ENCODE measurements around the gene CKB. TPM values are rescaled to one million over a fixed set of nuclear protein-coding genes. Genes with fewer than 3 reads are reported as not detected.

CKB gene
- polyA plus RNA-seq, 3 donors = 0.76 to 12.5 (median 2.7) TPM

DNA sequence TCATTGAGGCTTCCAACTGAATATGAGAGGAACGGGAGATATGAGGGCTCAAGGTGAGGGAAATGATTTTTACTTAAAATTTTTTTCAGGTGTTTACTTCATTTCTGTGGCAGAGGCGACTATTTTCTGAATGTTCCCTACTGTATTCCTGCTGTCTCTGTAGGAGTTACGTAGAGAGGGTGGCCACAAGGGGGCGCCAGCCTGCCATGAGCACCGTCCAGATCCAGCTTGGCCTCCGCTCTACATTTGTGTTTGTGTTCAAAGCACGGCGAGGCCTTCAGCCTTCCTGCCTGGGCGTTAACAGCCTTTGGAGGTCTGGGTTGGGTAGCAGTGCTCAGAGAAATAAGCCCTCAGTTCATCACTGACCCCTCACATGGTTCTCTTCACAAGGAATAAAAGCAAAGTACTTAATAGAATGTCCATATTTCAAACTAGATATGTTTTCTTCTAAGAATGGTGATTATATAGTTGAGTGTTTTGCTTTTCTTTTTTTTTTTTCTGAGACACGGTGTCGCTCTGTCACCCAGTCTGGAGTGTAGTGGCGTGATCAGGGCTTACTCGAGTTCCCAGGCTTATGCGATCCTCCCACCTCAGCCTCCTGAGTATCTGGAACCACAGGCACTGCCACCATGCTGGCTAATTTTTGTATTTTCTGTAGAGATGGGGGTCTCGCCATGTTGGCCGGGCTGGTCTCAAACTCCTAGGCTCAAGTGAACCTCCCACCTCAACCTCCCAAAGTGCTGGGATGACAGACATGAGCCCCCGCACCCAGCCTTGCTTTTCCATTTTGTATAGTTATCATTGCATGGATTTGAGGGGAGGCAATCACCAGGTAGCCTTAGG, 22.3 kb downstream of the CKB start:
- no peaks in the 10 kb centered on the region for H3K27me3 Mint-ChIP-seq (ENCODE audit: low read depth in 3 of 3)
- Histone ChIP-seq H3K9ac (ENCODE audit: insufficient read depth, low read length, poor library complexity, severe bottlenecking) (no peak overlapping the region), H4K20me1 (ENCODE audit: insufficient read depth, low read length) (peaks cover 72% of the 10 kb centered on the region), H3K9me3 (replicated peaks in 1 of 2; ENCODE audit: control insufficient read depth in 1 of 2, insufficient read depth in 1 of 2, low read length in 2 of 2) (no peaks in the 10 kb centered on the region), H3K36me3 (replicated peaks in 1 of 2; ENCODE audit: control insufficient read depth in 1 of 2, insufficient read depth in 2 of 2, low read length in 2 of 2) (peaks cover 87 to 96% of the 10 kb centered on the region in 2 donors), H2AFZ (ENCODE audit: insufficient read depth, low read depth, low read length, poor library complexity, severe bottlenecking) (no peak overlapping the region), H3K4me3 (replicated peaks in 1 of 3; ENCODE audit: low read depth in 2 of 3, low read length in 3 of 3) (no peak overlapping the region), H3K27me3 (ENCODE audit: control insufficient read depth in 2 of 2, insufficient read depth in 2 of 2, low read length in 2 of 2) (no peaks in the 10 kb centered on the region), H3K79me2 (ENCODE audit: insufficient read depth, low read length) (no peaks in the 10 kb centered on the region), H3K4me1 (ENCODE audit: control insufficient read depth in 1 of 2, insufficient read depth in 2 of 2, low read length in 2 of 2) (no peaks in the 10 kb centered on the region), H3K4me2 (replicated peaks; ENCODE audit: extremely low read depth, low read length, poor library complexity, severe bottlenecking) (no peak overlapping the region), H3K27ac (ENCODE audit: low read depth in 1 of 2, low read length in 2 of 2) (no peak overlapping the region)
- intact Hi-C loops (cut with micrococcal nuclease) = loop anchor here (2.0 to 5.0 kb wide), 2 partner anchors 46 to 47 kb away; no protein-coding TSS in a partner anchor
- H3K27ac Mint-ChIP-seq = no peak overlapping the region
- H3K4me3 Mint-ChIP-seq = no peak overlapping the region
- no peaks in the 10 kb centered on the region for H3K9me3 Mint-ChIP-seq
- TF ChIP-seq CTCF (IDR thresholded peaks at IDR 0.05) = peak; percentile 87
- peaks cover 63 to 87% of the 10 kb centered on the region in 2 donors for H3K36me3 Mint-ChIP-seq
- H3K4me1 Mint-ChIP-seq = peaks cover 5% of the 10 kb centered on the region
- WGBS (ENCODE audit: insufficient coverage) = 25% methylated on average over 4 of the region's 17 CpGs
- DNase-seq = peak; percentile 41 to 68 (median 66)

- no peak for TF ChIP-seq CTCF (IDR thresholded peaks at IDR 0.05)
- Mint-ChIP-seq H3K27ac (no peak overlapping the region), H3K9me3 (no peaks in the 10 kb centered on the region), H3K36me3 (peaks cover 62 to 86% of the 10 kb centered on the region in 2 donors), H3K4me1 (peaks cover 5% of the 10 kb centered on the region), H3K27me3 (ENCODE audit: low read depth in 3 of 3) (peaks cover 0 to 1% (median 0%) of the 10 kb centered on the region in 3 donors), H3K4me3 (peak overlapping the region in 1 of 2 donors; percentile 14)
- H4K20me1 ChIP-seq (ENCODE audit: insufficient read depth, low read length) = peaks cover 67% of the 10 kb centered on the region
- H3K79me2 ChIP-seq (ENCODE audit: insufficient read depth, low read length) = no peaks in the 10 kb centered on the region
- H3K4me2 ChIP-seq (replicated peaks; ENCODE audit: extremely low read depth, low read length, poor library complexity, severe bottlenecking) = no peak overlapping the region
- peaks cover 86 to 95% of the 10 kb centered on the region in 2 donors for H3K36me3 ChIP-seq (replicated peaks in 1 of 2; ENCODE audit: control insufficient read depth in 1 of 2, insufficient read depth in 2 of 2, low read length in 2 of 2)
- no peak overlapping the region for H3K27ac ChIP-seq (ENCODE audit: low read depth in 1 of 2, low read length in 2 of 2)
- no peaks in the 10 kb centered on the region for H3K27me3 ChIP-seq (ENCODE audit: control insufficient read depth in 2 of 2, insufficient read depth in 2 of 2, low read length in 2 of 2)
- H3K9ac ChIP-seq (ENCODE audit: insufficient read depth, low read length, poor library complexity, severe bottlenecking) = no peak overlapping the region
- H2AFZ ChIP-seq (ENCODE audit: insufficient read depth, low read depth, low read length, poor library complexity, severe bottlenecking) = no peak overlapping the region
- WGBS (ENCODE audit: insufficient coverage) = 88% methylated on average over 8 of the region's 10 CpGs
- no peaks in the 10 kb centered on the region for H3K9me3 ChIP-seq (replicated peaks in 1 of 2; ENCODE audit: control insufficient read depth in 1 of 2, insufficient read depth in 1 of 2, low read length in 2 of 2)
- no peak for DNase-seq
- H3K4me1 ChIP-seq (ENCODE audit: control insufficient read depth in 1 of 2, insufficient read depth in 2 of 2, low read length in 2 of 2) = no peaks in the 10 kb centered on the region
- H3K4me3 ChIP-seq (replicated peaks in 1 of 3; ENCODE audit: low read depth in 2 of 3, low read length in 3 of 3) = no peak overlapping the region
- intact Hi-C loops (cut with micrococcal nuclease) = loop anchor here (2.0 to 5.0 kb wide), 2 partner anchors 47 to 48 kb away; no protein-coding TSS in a partner anchor
Measured at GRCh38 chr14:103499709-103500108, 22.9 kb downstream of the CKB start.
